H1 (cell line): Measurements from ENCODE around the gene LMNTD2. TPM values are rescaled to one million over a fixed set of nuclear protein-coding genes. Genes with fewer than 3 reads are reported as not detected.

Experiments
- ATF2 ChIP-seq: IDR thresholded peaks from 2 replicates; pipeline ENCODE4 v1.6.1; 2012; ENCODE audit warnings: low read length, inconsistent platforms
- CBX5 ChIP-seq: fragments of 300-800, 300-1000 bp; sonication (generic); IDR thresholded peaks from 2 replicates; pipeline ENCODE4 v1.7.1; 2016; ENCODE audit warnings: antibody characterized with exemption, low read length, low read depth
- KDM1A ChIP-seq: fragments of 200-600, 300-600 bp; sonication (generic); IDR thresholded peaks from 2 replicates; pipeline ENCODE4 v1.7.1; 2016; ENCODE audit warnings: mild to moderate bottlenecking, low read length, borderline replicate concordance
- POLR2AphosphoS5 ChIP-seq: IDR thresholded peaks from 2 replicates; pipeline ENCODE4 v1.6.1; 2011; ENCODE audit warnings: low read depth, low read length
- ZNF274 ChIP-seq: IDR thresholded peaks from 2 replicates; pipeline ENCODE4 v1.7.0; 2012; ENCODE audit warnings: low read length, borderline replicate concordance; ENCODE audit errors: extremely low read depth
- polyA plus RNA-seq, 7 experiments: library from polyadenylated mRNA; depleted of rRNA in 3 of 7; stranded (reverse) in 5 of 7; unstranded in 2 of 7; fragments of >200 nt in 5 of 7; fragments of 200-250 nt in 2 of 7; gene quantifications; 1 replicate in 5 of 7; 2 replicates in 1 of 7; 4 replicates in 1 of 7; pipeline versions ENCODE4 v1.2.1 to v1.2.3, GENCODE V29; 2011 to 2013; ENCODE audit warnings: missing spikeins in 2 of 7, mixed read lengths in 2 of 7
- total RNA-seq: library from RNA; stranded (reverse); fragmentation: NEBNext Ultra II Directional; extraction: Animal tissue kit (Norgen Biotek cat#: 25700); gene quantifications from 2 replicates; pipeline ENCODE4 v1.2.1, GENCODE V29; 2021
- TF ChIP-seq, protein P1 (sequence below): fragments of 300-600 bp; sonication (generic); IDR thresholded peaks from 2 replicates; pipeline ENCODE4 v1.7.1; 2012; ENCODE audit warnings: low read length, moderate library complexity, mild to moderate bottlenecking, inconsistent platforms; ENCODE audit not compliant: insufficient replicate concordance

Gene LMNTD2
- total and polyA plus RNA-seq, 2 of the 8 experiments (the other 6 are each of a cell fraction or from before 2014, with no cell fraction given): 1.6 to 3.1 TPM

DNA sequence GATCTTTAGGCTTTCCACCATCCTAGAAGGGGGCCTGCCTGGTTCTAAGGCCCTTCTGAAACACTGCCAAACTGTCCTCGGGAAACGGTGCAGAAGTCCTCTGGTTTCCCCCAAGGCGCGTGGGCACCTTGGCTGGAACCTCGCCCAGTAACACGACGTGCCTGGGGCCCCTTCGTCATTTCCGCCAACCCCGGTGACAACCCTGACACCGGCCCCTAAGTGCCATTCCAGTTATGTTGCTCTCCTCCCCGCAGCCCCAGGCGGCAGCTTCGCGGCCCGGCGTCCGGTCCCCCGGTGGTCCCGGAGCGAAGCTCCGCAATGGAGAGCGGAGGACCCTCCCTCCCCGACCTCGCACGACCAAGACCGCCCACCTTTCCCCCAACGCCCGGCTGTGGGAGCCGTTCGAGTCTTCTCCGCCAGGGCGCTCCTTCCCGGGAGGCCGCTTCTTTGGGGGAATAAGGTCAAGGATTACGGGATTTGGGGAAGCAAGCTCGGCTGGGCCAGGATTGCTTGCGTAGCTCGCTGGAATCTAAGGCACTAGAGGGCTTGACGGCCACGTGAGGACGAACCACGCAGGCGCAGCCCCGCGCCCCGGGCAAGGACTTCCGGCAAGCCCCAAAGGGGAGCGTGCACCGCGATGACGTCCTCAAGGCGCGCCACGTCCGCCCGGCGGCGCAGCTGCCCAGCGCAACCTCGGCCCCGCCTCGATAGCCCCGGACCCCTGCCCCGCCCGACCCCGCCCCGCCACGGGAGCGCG is 54.1 kb downstream of the LMNTD2 start (continued):
- TF ChIP-seq ATF2 (no peak), KDM1A (no peak), POLR2AphosphoS5 (no peak), CBX5 (no peak), ZNF274 (no peak)
- TF ChIP-seq, protein P1, sequence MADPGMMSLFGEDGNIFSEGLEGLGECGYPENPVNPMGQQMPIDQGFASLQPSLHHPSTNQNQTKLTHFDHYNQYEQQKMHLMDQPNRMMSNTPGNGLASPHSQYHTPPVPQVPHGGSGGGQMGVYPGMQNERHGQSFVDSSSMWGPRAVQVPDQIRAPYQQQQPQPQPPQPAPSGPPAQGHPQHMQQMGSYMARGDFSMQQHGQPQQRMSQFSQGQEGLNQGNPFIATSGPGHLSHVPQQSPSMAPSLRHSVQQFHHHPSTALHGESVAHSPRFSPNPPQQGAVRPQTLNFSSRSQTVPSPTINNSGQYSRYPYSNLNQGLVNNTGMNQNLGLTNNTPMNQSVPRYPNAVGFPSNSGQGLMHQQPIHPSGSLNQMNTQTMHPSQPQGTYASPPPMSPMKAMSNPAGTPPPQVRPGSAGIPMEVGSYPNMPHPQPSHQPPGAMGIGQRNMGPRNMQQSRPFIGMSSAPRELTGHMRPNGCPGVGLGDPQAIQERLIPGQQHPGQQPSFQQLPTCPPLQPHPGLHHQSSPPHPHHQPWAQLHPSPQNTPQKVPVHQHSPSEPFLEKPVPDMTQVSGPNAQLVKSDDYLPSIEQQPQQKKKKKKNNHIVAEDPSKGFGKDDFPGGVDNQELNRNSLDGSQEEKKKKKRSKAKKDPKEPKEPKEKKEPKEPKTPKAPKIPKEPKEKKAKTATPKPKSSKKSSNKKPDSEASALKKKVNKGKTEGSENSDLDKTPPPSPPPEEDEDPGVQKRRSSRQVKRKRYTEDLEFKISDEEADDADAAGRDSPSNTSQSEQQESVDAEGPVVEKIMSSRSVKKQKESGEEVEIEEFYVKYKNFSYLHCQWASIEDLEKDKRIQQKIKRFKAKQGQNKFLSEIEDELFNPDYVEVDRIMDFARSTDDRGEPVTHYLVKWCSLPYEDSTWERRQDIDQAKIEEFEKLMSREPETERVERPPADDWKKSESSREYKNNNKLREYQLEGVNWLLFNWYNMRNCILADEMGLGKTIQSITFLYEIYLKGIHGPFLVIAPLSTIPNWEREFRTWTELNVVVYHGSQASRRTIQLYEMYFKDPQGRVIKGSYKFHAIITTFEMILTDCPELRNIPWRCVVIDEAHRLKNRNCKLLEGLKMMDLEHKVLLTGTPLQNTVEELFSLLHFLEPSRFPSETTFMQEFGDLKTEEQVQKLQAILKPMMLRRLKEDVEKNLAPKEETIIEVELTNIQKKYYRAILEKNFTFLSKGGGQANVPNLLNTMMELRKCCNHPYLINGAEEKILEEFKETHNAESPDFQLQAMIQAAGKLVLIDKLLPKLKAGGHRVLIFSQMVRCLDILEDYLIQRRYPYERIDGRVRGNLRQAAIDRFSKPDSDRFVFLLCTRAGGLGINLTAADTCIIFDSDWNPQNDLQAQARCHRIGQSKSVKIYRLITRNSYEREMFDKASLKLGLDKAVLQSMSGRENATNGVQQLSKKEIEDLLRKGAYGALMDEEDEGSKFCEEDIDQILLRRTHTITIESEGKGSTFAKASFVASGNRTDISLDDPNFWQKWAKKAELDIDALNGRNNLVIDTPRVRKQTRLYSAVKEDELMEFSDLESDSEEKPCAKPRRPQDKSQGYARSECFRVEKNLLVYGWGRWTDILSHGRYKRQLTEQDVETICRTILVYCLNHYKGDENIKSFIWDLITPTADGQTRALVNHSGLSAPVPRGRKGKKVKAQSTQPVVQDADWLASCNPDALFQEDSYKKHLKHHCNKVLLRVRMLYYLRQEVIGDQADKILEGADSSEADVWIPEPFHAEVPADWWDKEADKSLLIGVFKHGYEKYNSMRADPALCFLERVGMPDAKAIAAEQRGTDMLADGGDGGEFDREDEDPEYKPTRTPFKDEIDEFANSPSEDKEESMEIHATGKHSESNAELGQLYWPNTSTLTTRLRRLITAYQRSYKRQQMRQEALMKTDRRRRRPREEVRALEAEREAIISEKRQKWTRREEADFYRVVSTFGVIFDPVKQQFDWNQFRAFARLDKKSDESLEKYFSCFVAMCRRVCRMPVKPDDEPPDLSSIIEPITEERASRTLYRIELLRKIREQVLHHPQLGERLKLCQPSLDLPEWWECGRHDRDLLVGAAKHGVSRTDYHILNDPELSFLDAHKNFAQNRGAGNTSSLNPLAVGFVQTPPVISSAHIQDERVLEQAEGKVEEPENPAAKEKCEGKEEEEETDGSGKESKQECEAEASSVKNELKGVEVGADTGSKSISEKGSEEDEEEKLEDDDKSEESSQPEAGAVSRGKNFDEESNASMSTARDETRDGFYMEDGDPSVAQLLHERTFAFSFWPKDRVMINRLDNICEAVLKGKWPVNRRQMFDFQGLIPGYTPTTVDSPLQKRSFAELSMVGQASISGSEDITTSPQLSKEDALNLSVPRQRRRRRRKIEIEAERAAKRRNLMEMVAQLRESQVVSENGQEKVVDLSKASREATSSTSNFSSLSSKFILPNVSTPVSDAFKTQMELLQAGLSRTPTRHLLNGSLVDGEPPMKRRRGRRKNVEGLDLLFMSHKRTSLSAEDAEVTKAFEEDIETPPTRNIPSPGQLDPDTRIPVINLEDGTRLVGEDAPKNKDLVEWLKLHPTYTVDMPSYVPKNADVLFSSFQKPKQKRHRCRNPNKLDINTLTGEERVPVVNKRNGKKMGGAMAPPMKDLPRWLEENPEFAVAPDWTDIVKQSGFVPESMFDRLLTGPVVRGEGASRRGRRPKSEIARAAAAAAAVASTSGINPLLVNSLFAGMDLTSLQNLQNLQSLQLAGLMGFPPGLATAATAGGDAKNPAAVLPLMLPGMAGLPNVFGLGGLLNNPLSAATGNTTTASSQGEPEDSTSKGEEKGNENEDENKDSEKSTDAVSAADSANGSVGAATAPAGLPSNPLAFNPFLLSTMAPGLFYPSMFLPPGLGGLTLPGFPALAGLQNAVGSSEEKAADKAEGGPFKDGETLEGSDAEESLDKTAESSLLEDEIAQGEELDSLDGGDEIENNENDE: no peak
